GM21381 (cell line): ENCODE measurements around the gene TENM4.
"Not testable (repeated sequence)": the region's sequence is repeated elsewhere in the genome, so short reads cannot be mapped to it uniquely, and the experiment has no call there.

Experiments used
- ATAC-seq: cut with Tn5 transposase; IDR thresholded peaks from one replicate; pipeline ENCODE4 v1.9.1; 2021; ENCODE audit warnings: mild to moderate bottlenecking, moderate library complexity; ENCODE audit not compliant: unreplicated experiment

The TENM4 gene

DNA sequence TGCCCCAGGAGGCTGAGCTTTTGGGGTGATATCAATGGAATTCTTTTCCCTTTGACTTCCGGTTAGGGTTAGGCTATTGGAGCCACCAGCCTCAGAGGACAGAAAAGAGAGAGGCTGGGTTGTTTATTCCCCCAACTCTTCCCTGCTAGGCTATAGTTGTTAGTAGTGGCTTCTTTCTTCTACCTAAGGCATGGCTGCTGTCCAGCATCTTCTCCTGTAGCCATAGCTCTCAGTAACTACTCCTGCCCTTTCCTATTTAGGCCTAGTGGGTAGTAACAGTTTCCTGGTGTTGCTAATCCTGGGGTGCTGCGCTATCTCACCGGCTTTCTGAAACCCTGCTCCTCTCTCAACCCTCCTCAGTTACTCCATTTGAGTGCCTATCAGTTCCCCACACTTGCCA is 184.9 kb downstream of the TENM4 start:
- no peak for ATAC-seq

DNA sequence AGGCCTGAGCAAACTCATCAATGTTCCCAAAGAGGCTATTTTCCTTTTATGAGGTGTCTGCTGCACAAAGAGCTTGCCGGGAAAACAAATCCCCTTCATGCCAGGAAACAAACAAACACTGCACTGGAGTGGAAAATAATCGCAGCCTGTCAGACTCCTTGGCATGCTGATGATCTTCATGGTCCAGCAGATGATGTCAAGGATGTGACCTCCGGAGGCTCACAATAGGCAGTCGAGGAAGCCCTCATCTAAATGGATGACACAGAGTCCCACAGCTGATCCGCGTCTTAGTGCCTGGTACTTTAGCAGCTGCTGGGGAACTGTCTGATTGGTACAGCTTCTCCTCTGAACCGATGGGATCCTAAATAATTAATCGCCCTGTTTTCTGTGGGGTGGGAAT is 187.6 kb downstream of the TENM4 start:
- no peak for ATAC-seq

DNA sequence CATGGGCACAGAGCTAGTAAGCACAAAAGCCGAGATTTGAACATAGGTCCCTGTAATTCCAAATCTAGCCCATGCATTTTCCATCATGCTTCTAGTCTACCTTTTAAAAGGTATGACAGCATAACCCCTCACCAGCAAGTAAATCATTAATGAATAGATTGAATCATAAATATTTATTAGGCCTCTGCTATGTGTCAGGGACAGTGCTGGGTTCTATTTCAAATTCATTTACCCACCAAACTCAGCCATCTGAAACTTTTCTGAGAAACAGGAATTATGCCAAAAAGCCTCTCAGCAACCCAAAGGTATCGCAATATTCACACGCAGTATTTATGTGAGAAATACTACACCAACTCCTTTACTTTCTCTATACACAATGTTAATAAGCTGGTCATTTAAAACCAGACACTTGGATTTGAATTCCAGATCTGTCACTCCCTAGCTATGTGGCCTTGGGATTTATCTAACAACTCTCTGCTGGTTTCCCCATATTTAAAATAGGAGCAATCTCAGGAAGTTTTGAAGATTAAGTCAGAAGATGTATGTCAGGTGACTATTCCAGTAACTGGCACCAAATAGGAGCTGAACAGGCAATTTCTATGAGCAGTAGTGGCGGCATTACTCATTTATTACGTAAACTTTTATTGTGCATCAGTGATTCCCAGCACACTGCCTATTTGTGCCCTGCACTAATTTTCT is 191.4 kb downstream of the TENM4 start:
- no peak for ATAC-seq

DNA sequence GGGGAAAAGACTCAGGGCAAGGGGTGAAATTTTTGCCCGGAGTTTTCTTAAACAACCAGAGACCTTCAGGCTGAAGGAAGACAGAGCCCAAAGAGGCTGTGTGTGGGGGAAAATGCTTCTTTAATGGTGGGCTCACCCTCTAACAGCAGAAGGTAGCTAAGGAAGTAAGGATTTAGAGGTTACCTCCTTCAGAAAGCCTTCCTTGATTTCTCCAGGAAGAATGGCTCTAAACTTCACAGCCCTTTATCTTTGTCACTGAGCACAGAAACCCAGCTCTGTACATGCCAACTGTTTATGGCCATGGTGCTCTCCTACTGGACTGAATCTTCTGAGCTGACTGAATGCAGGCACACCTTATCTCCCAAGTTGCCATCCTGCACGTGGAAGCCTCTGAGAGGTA is 196.0 kb downstream of the TENM4 start:
- no peak for ATAC-seq

DNA sequence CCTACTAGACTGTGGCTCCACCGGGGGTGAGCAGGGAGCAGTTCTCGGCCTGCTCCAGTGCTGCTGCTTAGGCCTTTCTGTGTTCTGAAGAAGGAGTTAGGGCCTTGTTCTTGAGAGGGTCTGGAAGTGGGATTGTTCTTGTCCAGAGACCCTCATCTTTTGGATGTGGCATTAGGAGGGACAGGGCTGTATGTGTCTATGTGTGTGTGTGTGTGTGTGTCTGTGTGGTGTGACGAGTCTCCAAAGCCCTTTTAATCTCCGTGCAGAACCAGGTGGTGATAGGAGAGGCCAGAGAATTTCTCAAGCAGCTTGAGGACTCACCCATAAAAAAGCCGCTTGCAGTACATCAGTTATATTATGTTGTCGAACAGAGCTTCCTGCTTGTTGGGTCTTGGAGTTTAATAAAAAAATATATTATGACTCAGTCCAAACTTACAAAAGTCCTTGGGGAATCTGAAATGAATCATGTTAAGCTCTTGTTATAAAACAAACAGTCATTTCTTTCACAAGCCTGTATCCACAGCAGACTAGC is 196.5 kb downstream of the TENM4 start:
- no peak for ATAC-seq

DNA sequence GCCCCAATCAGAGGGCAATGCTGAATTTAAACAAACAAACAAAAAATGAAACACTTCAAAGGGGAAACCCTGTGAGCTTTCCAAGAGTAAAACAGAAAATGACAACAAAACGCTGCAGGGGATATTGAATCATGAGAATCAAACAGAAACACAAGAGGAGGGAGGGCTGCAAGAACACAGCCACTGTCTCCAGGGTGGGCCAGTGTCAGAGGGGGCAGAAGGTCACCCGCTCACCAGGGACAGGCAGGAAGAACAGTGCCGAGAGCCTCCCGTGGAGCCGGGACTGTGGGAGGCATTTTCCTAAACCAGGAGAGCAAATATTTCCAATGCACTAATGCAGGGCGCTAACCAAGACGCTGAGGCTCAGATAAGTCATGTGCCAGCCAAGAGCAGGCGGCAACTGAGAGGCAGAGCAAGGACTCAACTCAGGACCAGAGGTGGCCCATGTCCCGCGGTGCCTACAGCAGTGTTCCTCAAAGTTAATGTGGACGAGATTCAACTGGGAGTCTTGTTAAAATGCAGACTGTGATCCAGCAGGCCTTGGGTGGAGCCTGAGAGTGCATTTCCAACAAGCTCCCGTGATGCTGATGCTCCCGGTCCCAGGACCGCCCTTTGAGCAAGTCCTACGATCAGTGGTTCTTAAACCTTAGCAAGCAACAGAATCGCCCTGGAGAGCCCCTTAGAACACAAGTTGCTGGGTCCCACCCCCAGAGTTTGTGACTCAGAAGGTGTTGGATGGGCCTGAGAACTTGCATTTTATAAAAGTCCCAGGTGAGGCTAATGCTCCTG is 197.2 kb downstream of the TENM4 start:
- no peak for ATAC-seq

DNA sequence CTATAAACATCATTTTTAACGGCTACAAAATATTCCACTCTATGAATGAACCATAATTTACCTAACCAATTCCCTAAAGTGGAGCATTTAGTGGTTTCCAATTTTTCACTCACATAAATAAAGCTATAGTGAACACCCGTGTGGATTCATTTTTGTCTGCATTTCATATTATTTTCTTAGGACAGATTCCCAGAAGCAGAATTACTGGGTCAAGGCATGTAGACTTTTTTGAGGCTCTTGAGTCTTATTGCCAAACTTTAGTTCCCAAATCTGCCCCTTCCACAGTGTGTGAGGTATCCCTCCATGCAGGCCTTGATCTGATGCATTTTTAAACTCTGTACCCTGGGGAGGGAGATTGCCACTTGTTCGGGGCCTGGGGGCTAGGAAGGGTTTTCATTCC is 198.2 kb downstream of the TENM4 start:
- ATAC-seq: no peak

DNA sequence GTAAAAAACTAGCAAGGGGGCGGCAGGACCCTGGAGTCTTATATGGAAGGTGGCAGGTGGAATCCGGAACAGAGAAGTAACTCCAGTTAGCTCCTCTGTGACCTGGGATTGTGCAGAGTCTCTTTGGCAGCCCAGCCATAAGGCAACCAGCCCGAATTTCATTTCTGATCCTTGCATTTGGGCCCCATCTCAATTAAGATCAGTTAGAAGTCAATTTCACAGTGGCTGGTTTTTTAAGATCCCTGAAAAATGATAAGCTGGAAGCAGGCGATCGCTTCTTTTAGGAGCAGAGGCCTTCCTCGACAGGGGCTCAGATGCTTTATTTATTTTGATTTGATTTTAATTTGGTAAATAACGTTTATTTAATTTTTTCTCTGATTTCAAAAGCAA is 199.0 kb downstream of the TENM4 start:
- ATAC-seq: no peak

DNA sequence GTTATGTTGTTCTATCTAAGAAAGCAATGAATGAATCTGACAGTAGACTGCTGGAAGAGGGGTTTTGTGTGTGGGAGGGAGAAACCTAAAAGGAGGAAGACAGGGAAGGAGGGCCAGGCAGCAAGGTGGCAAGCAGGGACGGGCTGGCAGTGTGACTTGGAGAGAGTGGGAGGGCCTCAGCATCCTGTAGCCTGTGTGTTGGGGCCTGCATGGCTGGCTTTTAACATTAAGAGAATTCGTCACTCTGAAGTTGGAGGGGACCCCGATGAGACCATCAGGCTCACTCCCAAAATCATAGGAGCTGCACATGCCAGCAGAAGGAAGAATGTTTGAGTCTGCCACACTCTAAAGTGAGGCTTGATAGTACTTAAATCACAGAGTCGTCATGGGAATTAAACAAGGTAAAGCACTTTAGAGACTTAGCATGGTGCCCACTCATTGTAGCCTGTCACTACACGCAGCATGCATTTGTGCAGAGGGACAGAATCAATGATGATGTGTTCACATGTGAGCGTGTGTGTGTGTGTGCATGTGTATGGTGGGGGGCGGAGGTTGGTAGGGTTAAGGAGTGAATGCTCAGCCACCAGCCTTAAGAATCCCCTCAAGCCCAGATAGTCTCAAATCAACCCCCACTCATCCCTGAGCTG is 199.5 kb downstream of the TENM4 start:
- no peak for ATAC-seq

DNA sequence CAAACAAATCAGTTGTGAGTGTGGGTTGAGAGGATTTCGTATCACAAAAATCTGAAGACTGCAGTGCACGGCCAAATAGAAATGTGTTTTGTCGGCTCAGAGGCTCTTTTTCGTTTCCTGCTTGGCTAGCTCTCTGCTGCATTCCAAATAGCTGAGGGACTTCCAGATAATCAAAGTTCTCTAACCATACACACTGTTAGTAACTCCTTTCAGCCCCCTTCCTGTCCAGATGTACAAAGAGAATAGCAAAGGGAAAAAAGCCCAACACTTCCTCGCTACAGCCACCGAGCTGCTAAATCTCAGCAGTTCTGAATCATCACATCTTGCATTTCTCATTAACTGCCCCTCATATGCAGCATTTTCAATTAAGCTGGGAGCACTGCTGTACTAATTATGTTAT is 203.1 kb downstream of the TENM4 start:
- ATAC-seq: no peak

DNA sequence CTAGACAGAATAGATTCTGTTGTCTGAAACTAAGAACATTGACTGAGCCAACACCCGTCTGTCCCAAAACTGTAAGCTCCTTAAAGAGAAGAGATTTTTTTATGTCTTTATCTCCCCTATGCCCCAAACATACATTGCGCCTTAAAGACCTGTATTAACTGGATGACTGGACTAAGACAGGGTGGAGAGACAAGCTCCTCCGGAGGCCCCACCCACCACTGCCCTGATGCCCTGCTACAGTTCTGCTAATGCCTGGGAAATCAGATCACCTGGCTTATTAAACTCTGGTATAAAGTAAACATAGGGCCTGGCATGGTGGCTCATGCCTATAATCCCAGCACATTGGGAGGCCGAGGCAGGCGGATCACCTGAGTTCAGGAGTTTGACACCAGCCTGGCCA is 203.7 kb downstream of the TENM4 start:
- ATAC-seq: no peak

DNA sequence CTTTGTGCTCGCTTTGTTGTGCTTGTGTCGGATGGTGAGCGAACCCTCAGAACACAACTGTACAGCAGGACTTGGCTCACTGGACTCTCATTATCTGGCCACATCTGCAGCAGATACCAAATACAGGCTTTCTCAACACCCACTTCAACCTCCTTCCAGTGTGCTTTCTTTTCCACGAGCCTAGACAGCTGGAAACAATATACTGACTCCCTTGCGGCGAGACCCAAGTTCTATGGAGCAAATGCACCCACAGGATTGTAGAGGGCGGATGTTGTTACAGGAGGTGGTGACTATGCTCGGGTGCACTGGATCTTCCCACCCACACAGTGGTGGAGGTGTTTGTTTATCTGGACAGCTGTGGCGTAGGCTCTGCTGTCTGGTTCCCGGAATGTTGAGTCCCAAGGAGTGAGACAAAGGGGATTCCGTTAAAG is 204.3 kb downstream of the TENM4 start:
- no peak for ATAC-seq

DNA sequence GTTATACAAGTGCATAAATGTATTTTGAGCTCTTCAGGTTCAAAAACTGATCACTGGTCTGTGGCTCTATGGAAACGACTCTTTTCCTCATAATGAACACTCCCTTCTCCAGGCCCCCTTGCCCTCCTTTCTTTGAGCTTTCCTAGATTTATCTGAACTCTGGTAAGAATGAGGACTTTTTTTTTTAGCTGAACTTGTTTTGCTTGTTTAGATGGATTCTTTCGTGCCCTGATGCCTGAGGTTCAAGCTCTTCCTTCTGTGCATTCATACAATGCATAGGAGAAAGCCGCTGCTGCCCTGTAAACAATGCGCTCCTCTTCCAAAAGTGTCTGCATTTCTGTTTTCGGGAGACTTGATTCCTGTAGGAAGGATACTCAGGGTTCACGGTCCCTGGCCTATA is 205.1 kb downstream of the TENM4 start:
- ATAC-seq: no peak

DNA sequence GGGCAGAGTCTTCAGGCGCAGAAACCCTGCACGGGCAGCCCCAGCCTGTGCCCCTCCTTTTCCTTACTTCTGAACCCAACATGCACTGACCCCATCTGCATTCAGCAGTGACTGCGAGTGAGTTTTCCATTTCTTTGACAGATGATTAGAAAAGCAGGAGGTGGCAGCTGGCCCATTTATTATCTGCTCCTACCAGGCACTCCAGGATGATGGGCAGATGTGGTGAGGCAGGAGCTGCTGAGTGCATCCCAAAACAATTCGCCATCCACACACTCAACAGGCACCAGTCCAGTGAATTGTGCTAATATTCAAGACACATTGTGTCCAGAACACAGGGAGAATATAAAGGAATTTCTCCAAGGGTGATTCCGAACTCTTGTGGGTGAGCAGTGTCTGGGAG is 208.5 kb downstream of the TENM4 start:
- no peak for ATAC-seq

DNA sequence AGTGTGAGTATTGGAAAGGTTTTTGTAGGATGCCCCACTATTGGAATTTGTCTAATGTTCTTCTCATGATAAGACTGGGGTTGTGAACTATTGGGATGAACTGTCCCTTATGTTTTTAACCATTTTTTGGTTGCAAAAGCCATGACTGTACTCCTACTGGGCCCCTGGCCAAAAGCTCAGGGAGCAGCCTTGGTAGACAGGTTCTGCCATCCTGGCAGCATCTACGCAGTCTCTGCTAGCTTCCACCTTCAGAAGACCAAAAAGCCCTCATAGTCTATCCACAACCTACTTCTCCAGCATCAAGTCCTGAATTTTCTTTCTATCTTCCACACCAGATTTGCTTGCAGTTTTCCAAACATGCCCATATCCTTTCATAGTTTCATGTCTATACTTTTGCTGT is 211.8 kb downstream of the TENM4 start:
- ATAC-seq: no peak

DNA sequence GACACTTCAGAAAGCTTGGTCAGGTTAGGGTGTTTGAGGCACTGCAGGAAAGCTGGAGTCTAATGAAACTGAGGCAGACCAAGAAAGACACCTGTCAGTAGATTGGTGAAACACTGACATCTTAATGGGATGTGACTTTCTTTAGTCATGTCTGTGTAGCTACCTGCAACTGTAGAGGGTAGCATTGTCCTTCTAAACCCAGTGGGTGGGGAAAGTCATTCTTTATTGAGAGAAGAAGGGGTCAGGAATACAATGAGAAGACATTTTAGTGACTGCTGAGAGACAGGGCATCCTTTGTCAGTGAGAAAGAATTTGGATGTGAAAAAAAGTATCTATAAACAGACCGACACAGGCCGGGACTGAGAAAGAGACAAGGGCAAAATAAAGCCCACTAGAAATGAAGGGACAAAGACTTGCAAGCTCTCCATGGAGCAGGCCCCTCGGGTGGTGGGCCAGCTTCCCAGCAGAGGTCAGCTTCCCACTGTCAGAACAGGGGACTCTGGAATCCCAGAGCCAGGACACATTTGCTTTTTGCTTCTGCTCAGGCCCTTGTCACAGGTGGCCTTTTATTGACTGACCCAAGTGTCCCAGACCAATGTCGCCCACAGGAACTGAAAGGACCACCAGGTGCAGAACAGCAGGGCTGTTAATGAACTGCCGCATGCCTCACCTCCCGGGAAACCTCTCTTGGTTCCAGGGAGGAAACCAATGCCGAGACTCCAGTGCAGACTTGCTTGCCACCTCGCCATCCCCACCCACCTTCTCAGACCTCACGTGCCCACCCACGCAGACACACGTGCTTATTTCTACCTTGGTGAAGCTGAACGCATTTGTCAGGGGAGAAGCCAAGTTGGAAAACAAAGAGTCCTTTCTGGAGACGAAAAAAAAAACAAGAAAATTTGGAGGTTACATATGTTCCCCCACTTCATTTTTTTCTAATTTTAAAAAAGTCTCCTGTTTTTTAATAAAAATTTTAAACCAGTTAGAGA is 212.8 kb downstream of the TENM4 start:
- ATAC-seq: no peak

DNA sequence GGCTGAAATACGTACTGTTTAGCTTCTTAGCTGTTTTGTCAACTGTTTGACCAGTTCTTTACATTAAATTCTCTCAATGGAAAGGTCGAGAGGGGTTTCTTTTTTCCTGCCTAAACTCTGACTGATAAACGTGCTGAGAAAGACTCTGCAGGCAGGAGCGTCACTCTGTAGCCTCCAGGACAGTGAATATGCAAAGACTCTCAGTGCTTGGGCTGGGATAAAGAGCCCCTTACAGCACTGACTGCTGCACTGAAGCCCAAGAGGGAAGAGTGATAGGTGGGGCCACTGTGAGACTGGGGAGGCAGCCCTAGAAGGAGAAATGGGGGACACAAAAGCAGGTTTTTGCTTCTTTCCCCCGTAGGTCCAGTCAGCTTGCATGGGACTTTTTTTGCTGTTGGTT is 213.5 kb downstream of the TENM4 start:
- no peak for ATAC-seq

DNA sequence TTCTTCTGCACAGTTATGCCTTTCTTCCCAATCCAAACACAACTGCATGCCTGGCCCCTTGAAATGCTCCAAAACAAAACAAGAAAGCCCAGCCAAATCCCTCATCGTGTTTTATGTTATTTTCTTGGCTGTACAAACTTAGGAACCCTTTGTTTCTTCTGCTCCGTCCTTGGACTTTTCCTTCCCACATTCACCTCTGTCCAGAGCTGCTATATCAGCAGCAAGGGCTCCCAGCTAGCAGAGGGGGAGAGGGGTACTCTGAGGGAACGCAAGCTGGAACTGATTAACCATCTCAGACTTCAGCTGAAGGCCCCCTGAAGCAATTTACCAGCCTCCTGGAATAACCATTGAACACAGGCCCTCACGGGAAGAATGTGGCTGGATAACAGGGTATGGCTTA is 214.7 kb downstream of the TENM4 start:
- ATAC-seq: no peak

DNA sequence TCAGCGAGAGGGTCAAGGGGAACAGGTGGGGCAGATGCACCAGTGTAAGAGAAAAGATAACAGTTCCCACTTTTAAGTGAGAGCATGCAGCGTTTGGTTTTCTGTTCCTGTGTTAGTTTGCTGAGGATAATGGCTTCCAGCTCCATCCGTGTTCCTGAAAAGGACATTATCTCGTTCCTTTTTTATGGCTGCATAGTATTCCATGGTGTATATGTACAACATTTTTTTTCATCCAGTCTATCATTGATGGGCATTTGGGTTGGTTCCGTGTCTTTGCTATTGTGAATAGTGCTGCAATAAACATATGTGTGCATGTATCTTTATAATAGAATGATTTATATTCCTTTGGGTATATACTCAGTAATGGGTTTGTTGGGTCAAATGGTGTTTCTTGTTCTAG is 218.7 kb downstream of the TENM4 start:
- not testable (repeated sequence) for ATAC-seq

DNA sequence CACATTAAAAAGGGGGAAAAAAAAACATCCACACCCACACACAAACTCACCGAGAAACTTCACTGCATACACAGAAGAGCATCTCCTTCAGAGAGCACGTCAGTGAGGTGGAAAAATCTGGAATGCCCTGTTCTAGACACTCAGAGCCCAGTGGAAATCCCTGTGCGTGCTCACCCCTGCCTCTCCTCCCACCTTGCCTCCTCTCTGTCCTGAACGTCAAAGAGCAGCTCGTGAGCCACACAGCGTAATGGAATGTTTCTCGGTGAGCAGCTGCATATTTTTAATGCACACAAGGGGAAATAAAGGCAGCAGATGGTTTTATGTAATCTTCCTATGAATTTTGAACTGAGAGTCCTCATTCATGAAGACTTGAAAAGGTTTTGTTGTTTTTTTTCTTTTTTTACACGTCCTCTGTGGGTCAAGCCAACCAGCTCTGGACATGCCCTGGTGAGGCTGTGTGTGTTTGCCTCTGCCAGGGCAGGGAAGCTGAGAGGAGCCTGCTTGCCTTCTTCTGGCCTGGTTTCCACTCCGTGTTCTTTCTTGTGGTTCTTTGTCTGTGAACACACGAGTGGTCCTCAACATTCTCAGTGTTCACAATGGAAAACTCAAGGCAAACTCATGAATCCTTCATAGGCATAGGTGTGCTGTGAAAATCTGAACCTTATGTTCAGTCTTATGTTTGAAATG is 219.2 kb downstream of the TENM4 start:
- no peak for ATAC-seq
